HG03469 (cell line): ENCODE data around the gene AHRR.
"Not testable (repeated sequence)": the region's sequence is repeated elsewhere in the genome, so short reads cannot be mapped to it uniquely, and the experiment has no call there.

ENCODE experiments used
- ATAC-seq: cut with Tn5 transposase; IDR thresholded peaks from one replicate; pipeline ENCODE4 v1.9.1; 2021; ENCODE audit warnings: mild to moderate bottlenecking, moderate library complexity, moderate number of reproducible peaks; ENCODE audit not compliant: unreplicated experiment

The AHRR gene

DNA sequence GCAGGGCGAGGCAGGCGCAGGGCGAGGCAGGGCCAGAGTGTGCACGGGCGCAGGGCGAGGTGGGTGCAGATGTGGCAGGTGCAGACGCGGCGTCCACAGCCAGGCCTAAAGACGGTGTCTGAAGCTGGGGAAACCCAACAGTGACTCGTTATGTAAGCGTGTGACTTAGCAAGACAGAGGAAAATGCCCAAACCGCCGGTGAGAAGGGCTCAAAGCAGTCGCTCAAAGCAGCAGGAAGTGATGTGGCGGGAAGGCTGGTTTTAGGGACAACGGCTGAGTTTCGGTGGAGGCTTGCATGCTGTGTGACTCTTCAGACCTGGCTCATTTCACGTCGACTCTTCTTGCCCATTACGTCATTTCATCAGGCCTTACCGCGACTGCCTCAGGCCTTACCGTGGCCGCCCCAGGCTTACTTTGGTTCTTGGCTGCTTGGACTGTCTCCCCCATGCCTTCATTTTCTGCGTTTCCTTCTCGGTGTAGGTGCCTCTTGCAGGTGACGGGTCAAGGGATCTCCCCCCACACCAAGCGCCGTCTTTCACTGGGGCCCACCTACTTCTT lies 71.0 kb downstream of the AHRR start:
- ATAC-seq, result peak; percentile 81

- no peak for ATAC-seq
Observed at GRCh38 chr5:393846-394275, 72.3 kb downstream of the AHRR start.

DNA sequence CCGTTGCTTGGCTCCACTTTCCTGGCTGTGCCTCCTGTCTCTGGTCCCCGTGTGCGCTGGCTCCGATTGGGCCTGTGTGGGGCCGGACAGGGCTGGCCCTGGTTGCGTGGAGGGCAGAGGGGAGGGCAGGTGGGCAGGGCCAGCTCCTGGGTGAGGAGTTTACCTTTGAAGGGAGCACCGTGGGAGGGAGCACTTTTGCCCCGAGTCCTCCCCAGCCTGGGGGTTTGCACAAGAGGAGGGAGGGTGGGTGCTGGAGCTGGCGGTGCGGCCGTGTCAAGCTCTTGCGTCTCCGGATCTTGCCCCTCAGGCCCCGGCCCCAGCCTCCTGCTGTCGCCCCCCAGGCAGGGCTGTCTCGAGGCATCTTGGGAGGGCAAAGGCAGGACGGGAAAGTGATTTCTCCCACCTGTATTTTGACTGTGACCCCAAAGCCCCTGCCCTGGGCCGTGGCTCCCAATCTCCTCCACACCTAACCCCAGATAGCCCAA lies 73.2 kb downstream of the AHRR start:
- ATAC-seq, result no peak

DNA sequence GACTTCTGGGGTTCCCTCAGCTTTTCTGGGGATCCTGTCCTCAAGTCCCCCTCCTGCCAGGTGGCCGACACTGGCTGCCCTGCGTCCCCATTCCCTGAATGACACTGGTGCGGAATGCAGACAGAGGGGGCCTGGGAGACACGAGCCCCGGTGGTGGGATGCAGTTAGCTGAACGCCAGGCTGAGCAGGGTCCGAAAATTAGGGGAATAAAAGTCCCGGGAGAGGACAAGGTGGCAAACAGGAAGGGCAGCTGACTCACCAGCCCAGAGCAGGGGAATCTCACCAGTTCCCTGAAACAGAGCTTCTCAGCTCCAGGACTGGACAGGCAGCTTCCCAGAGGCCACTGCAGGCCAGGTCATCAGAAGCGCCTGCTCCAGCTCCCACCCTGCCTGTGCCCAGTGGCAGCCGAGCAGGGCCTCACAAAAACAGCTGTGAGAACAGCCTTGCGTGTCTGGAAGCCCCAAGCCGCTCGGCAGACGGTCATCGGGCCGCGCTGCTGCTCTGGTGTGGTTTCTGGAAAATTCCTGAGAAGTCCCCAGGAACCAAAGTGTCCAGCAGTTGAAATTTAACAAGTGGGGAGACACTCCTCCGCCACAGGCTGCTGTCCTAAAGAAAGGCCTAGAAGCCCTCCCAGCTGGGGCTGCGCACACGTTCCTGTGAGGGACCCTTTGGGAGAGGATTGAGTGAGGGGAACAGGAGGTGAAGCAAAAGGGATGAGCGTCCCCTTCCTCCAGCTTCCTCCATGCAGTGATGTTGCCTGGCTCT lies 73.8 kb downstream of the AHRR start:
- ATAC-seq, result no peak

- ATAC-seq, result no peak
Observed at GRCh38 chr5:395921-396530, 74.5 kb downstream of the AHRR start.

GRCh38 chr5:396531-396961 lies 75.0 kb downstream of the AHRR start:
- ATAC-seq, result no peak

GRCh38 chr5:398141-398474 lies 76.6 kb downstream of the AHRR start:
- not testable (repeated sequence) for ATAC-seq

DNA sequence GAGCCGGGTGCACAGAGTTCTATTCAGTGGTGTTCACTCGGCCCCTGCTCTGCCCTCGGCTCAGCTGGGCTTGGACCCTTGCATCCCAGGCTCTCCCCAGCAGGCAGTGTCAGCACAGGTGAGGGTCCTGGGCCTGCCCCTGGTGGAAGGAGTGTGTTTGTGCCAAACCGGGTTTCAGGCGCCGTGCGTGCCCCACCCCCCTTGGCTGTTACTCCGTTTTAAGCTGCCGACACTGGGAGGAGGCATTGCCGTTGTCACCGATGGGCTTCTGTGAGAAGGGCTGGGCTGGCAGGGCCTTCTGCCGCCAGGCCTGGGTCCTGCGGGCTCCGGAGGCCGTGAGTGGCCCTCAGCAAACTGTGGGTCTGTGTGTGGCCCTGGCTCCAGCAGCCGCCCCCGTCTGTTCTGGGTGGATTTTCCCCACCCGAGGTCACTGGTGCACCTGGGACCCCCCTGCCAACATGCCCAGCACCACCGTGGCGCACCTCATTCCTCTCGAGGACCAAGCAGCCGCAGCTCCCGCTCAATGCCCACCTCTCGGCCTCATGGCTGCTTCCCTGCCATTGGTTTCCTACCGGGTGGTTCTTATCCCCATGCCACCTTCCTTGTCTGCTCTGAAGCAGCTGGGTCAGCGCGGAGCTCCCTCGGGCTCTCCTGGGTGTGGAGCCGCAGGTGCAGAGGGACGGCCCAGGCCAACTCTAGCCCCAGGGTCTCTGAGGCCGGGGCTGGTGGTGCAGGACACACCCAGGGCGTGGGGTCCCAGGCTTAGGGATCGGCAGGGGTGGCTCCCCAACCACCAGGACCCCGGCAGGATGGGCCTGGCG lies 77.2 kb downstream of the AHRR start:
- ATAC-seq, result no peak

- ATAC-seq, result peak; percentile 52
Observed at GRCh38 chr5:399296-400281, 78.1 kb downstream of the AHRR start.

DNA sequence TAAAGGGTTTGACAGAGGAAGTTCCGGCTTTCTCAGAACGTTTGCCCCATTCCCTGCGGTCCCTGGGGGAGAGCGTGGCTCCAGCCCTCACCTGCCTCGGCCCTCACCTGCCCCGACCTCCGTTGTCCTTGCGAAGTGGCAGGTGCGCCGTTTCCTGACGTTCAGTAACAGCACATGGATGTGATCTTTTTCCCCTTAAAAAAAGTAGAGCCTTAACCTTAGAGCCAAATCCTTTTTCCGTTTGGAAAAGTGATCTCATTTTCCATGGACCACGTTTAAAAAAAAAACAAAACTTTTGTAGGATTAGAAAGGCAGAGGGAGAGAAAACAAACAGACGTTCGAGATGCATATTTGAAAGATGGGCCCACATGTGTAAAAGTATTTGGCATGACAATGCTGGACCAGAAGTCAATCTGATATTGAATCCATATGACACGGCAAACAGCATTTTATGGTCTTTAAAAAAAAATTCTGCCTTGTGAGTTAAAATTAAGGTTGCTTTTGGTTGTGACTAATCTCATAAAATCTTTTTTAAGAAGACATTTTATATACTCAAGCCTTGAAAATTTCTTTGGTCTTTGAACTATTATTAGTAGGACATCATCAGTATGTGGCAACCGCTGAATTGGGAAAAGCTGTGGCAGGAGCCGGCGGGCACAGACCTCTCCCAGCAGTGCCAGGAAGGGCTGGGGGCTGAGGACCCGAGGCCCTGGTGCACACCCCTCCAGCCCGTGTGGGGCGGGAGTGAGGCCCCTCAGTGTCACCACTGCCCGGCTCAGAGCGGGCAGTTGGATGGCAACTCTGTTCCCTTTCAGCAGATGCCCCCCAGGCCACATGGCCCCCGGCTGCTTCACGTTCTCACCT lies 79.0 kb downstream of the AHRR start:
- ATAC-seq, result no peak

GRCh38 chr5:401146-402034 lies 79.9 kb downstream of the AHRR start:
- no peak for ATAC-seq

DNA sequence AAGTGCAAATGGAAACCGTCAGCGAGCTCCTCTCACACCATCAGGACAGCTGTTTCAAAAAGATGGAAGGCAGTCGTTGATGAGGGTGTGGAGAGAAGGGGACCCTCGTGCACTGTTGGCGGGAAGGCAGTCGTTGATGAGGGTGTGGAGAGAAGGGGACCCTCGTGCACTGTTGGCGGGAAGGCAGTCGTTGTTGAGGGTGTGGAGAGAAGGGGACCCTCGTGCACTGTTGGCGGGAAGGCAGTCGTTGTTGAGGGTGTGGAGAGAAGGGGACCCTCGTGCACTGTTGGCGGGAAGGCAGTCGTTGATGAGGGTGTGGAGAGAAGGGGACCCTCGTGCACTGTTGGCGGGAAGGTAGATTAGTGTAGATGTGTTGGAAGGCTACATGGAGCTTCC lies 80.7 kb downstream of the AHRR start:
- ATAC-seq, result not testable (repeated sequence)

DNA sequence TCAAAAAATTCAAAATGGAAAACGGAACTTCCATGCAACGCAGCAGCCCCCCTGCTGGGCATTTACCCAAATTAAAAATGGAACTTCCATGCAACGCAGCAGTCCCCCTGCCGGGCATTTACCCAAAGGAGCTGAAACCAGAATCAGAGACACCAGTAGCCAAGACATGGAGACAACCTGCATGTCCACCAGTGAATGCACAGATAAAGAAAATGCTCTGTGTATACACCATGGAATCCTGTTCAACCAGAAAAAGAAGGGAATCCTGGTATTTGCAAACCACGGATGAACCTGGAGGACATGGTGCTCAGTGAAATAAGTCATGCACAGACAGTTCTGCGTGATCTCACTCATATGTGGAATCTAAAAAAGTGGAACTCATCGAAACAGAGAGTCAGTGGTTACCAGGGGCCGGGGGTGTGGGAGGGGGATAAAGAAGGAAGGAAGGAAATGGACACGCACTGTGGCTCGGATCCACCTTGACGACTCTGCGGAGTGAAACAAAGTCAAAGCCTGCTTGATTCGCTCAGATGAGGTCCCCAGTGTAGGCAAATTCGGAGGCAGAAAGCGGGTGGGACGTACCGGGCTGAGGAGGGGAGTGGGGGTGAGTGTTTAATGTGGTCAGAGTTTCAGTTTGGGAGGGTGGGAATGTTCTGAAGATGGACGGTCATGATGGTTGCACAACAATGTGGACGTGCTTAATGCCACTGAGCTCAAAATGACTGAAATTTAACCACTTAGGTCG lies 81.3 kb downstream of the AHRR start:
- peak; percentile 38 for ATAC-seq

GRCh38 chr5:403995-404394 lies 82.5 kb downstream of the AHRR start:
- no peak for ATAC-seq

DNA sequence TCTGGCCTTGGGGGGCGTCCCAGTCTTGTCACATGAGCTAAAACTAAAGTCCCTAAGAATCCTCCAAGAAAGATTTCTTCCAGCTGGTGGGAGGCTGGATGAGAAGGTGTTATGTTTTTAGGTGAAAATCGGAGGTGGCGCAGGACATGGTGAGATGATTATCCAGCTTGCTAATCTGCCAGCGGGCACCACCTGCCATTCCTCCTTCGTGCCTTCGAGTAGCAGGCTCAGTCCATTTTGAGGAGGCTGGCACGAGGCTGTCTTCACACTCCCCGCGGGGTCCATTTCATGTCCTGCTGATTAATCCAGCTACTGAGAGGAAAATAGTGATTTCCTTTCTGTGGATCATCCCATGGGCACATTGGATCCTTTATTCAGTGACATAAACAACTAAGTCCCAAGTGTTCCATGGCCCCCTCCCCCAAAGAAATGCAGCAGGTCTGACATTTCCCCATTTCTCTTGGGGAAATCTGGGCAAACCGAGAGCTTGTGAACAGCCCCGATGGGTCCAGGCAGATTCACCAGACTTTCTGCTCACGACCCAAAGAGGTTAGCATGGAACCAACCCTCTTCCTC lies 83.2 kb downstream of the AHRR start:
- no peak for ATAC-seq

DNA sequence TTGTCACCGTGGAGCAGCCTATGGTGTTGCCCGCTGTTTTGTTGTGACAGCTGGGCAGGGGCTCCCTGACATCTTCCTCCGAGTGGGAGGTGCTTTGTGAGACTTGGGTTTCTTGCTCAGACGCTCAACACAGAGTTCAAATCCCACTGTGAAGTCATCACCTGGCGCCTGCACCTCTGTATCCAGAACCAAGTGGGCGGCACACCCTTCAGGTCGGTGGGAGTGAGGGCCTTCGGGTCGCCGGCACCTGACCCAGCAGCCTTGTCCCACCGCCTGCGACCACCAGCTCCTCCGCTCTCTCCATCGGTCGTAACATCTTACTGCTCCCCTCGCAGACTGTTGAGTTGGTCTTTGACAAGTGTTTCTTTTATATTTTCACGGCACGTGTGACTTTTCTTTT lies 83.9 kb downstream of the AHRR start:
- no peak for ATAC-seq

- no peak for ATAC-seq
Observed at GRCh38 chr5:406041-406440, 84.5 kb downstream of the AHRR start.
